K562 (cell line): ENCODE measurements around the gene SMOC2. TPM values are rescaled to one million over a fixed set of nuclear protein-coding genes. Genes with fewer than 3 reads are reported as not detected.
A peak's percentile ranks its signal among the peaks of the same experiment; 100 is the strongest.

Source experiments
- ATAC-seq: fragments of 200-7000 bp; cut with Tn5 transposase; 3 replicates; pipeline ENCODE4 v1.9.1; 2020; ENCODE audit warnings: moderate library complexity
- BruUV-seq: library from RNA; stranded (reverse); fragments of 400-500 nt; replicated peaks from 2 replicates; lab custom pipeline; 2021; lab: Mats Ljungman, UMichigan
- CTCF ChIA-PET: fragments of 300-600 bp; formaldehyde crosslinking; extraction: SDS; loops from one replicate; lab custom pipeline; 2021; ENCODE audit warnings: low intra/inter-chr PET ratio; lab: Yijun Ruan, JAX
- POLR2A ChIA-PET: fragments of 300-600, 350-650 bp; sonication (Branson Sonifier 250); formaldehyde crosslinking; extraction: SDS; loops from one replicate; lab custom pipeline; 2021; ENCODE audit warnings: antibody characterized with exemption, inconsistent platforms; lab: Yijun Ruan, JAX
- DNase-seq, 4 experiments: peaks; one replicate each; pipeline versions ENCODE4 v3.0.0 to v3.0.0-alpha.2; 2011 to 2018; ENCODE audit warnings: low spot score in 3 of 4, mixed read lengths in 3 of 4; ENCODE audit errors: extremely low read depth in 1 of 4
- FAIRE-seq: peaks from 2 replicates; lab custom pipeline; 2011; peaks lifted over from hg19 to GRCh38; lab: Jason Lieb, UNC
- H2AFZ ChIP-seq: 2 replicates; pipeline ENCODE4 v1.6.0; 2011; ENCODE audit warnings: low read depth, low read length, control low read depth, inconsistent platforms
- H3K27ac ChIP-seq: fragments of 200-600 bp; 3 replicates; pipeline ENCODE4 v1.8.0; 2011; ENCODE audit warnings: low read depth, mild to moderate bottlenecking, control low read depth, inconsistent platforms, low read length, moderate library complexity, mixed read lengths; ENCODE audit errors: extremely low read depth
- H3K27me3 ChIP-seq, 2 experiments: fragments of 300-600 bp in 1 of 2; 2 replicates in 1 of 2; 3 replicates in 1 of 2; pipeline versions ENCODE4 v1.6.0 to v1.8.0; 2011; ENCODE audit warnings: inconsistent platforms in 2 of 2, low read length in 2 of 2, mild to moderate bottlenecking in 1 of 2, mixed read lengths in 1 of 2, moderate library complexity in 1 of 2; ENCODE audit not compliant: control insufficient read depth in 2 of 2, insufficient read depth in 2 of 2
- H3K36me3 ChIP-seq: fragments of 300-600 bp; 3 replicates; pipeline ENCODE4 v1.8.0; 2011; ENCODE audit warnings: mild to moderate bottlenecking, low read length, inconsistent platforms; ENCODE audit not compliant: control insufficient read depth, insufficient read depth
- H3K4me1 ChIP-seq, 2 experiments: fragments of 200-600 bp in 1 of 2; replicated peaks in 1 of 2; 2 replicates in 1 of 2; 3 replicates in 1 of 2; pipeline versions ENCODE4 v1.5.1 to v1.8.0; 2011; ENCODE audit warnings: inconsistent platforms in 2 of 2, low read length in 2 of 2, mild to moderate bottlenecking in 1 of 2, mixed read lengths in 1 of 2, moderate library complexity in 1 of 2; ENCODE audit not compliant: control insufficient read depth in 2 of 2, insufficient read depth in 2 of 2
- H3K4me2 ChIP-seq: 2 replicates; pipeline ENCODE4 v1.6.1; 2011; ENCODE audit warnings: low read length, control low read depth, inconsistent platforms, mixed read lengths; ENCODE audit not compliant: insufficient read depth
- H3K4me3 ChIP-seq: fragments of 200-600 bp; sonication (generic), shearing (Covaris generic); 2 replicates; pipeline ENCODE4 v1.5.1; 2016; ENCODE audit warnings: control low read depth, inconsistent platforms
- H3K79me2 ChIP-seq: fragments of 200-600 bp; 3 replicates; pipeline ENCODE4 v1.8.0; 2011; ENCODE audit warnings: low read length, inconsistent platforms; ENCODE audit not compliant: control insufficient read depth, insufficient read depth
- H3K9ac ChIP-seq, 2 experiments: 2 replicates each; pipeline versions ENCODE4 v1.6.0 to v1.6.1; 2011; ENCODE audit warnings: low read depth in 2 of 2, low read length in 2 of 2, control low read depth in 1 of 2, inconsistent platforms in 1 of 2, mild to moderate bottlenecking in 1 of 2, mixed read lengths in 1 of 2; ENCODE audit not compliant: insufficient read depth in 1 of 2
- H3K9me1 ChIP-seq: one replicate; pipeline ENCODE4 v1.6.0; 2011; ENCODE audit warnings: inconsistent platforms, mild to moderate bottlenecking, low read length, moderate library complexity; ENCODE audit not compliant: control insufficient read depth, insufficient read depth
- H3K9me3 ChIP-seq: replicated peaks from 2 replicates; pipeline ENCODE4 v1.5.1; 2011; ENCODE audit warnings: low read depth, low read length, inconsistent platforms; ENCODE audit not compliant: control insufficient read depth, insufficient read depth
- H4K20me1 ChIP-seq: replicated peaks from 2 replicates; pipeline ENCODE4 v1.6.1; 2011; ENCODE audit warnings: low read length, inconsistent platforms, mixed read lengths; ENCODE audit not compliant: control insufficient read depth, insufficient read depth
- DDX20 ChIP-seq: fragments of 450-650 bp; IDR thresholded peaks from 2 replicates; pipeline ENCODE4 v1.6.1; 2016; ENCODE audit warnings: missing genetic modification characterization, low read depth, mild to moderate bottlenecking, missing compliant biosample characterization, moderate library complexity
- MEIS2 ChIP-seq: fragments of 450-650 bp; IDR thresholded peaks from 2 replicates; pipeline ENCODE4 v1.6.1; 2014; ENCODE audit warnings: mild to moderate bottlenecking; ENCODE audit not compliant: partially characterized antibody
- WGBS: fragments of 100-300 bp; shearing (Covaris generic); methylation state at CpG from one replicate; pipeline ENCODE4 v1.1.6; 2016; ENCODE audit warnings: low coverage, mixed read lengths; ENCODE audit not compliant: insufficient coverage; ENCODE audit errors: missing lambda C conversion rate; 5-methylcytosine and 5-hydroxymethylcytosine counted together
- in situ Hi-C: fragments of 300-500 bp; cut with MboI; formaldehyde crosslinking; loops from 4 replicates; pipeline ENCODE4 v1.15.0; 2018; ENCODE audit warnings: inconsistent platforms, mixed read lengths
- intact Hi-C: fragments of 100-400 bp; cut with micrococcal nuclease; formaldehyde crosslinking; loops from 2 replicates; pipeline ENCODE4 v1.14.2; 2022
- polyA plus RNA-seq, 8 experiments: library from polyadenylated mRNA; depleted of rRNA in 4 of 8; stranded (reverse) in 5 of 8; unstranded in 3 of 8; fragments of >200 nt; fragmentation: Nextera tagmentation in 2 of 8; fragmentation: Illumina TruSeq in 1 of 8; extraction: Ambion mirVana in 2 of 8; extraction: Trizol in 1 of 8; gene quantifications; 2 replicates each; pipeline versions ENCODE4 v1.2.1 to v1.2.3, GENCODE V29; 2011 to 2014; ENCODE audit warnings: inconsistent platforms in 1 of 8, missing spikeins in 1 of 8
- total RNA-seq, 7 experiments: library from RNA; depleted of rRNA in 6 of 7; stranded (reverse); fragments of >200 nt in 6 of 7; fragmentation: Illumina TruSeq in 2 of 7; extraction: Trizol in 2 of 7; gene quantifications; 2 replicates each; pipeline versions ENCODE4 v1.2.1 to v1.2.3, GENCODE V29; 2011 to 2021; ENCODE audit warnings: low replicate concordance in 1 of 7
- TF ChIP-seq, protein P1 (sequence below), 2 experiments: IDR thresholded peaks in 1 of 2; conservative IDR thresholded peaks in 1 of 2; 2 replicates each; pipeline ENCODE4 v1.6.1; 2016; ENCODE audit warnings: low read depth in 2 of 2, mild to moderate bottlenecking in 1 of 2, missing compliant biosample characterization in 1 of 2, missing genetic modification characterization in 1 of 2, moderate library complexity in 1 of 2
- TF ChIP-seq, protein P2 (sequence below): fragments of 450-650 bp; IDR thresholded peaks from 2 replicates; pipeline ENCODE4 v1.6.1; 2016
- TF ChIP-seq, protein P3 (sequence below): sonication (generic); formaldehyde crosslinking; IDR thresholded peaks from 2 replicates; pipeline ENCODE4 v1.8.1; 2023; ENCODE audit warnings: missing genetic modification reagents, mild to moderate bottlenecking, borderline replicate concordance

The SMOC2 gene
- total and polyA plus RNA-seq, 9 of the 15 experiments (the other 6 are each of a cell fraction or from before 2014, with no cell fraction given): 0.45 to 2.3 (median 1.1) TPM

DNA sequence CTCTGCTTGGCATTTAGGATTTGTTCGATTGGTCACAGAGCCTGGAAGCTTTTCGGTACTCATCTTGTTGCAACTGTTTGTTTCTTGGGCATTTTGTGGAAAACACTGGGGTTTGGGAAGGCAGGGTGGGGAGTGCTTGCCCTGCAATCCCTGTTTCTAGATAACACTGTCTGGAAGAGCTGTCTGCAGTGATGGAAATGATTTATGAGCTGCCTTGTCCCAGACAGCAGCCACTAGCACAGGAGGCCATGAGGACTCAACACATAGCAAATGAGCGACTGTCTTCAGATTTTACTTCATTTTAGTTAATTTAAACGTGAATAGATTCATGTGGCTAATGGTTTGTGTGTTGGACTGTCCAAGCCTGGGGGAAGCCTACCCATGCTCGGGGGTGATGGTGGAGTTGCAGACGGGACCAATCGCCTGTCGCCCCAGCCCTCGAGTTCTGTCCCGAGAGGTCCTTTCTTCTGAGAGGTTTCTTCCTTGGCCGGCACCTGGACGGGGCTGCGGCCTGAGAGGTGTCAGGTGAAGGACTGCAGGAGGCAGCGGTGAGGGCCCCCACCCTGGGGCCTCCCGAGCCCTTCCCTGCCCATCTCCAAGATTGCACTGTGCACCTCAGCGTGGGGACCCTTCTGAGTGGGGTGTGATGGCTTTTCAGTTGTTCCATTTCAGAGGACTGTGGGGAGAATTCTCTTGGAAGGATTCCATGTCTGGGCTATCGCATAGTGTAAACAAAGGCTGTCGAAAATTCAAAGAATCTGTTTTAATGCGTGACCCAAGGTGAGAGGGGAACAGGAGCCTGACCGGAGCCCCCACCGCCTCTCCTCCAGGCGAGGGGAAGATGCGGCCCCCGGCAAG, 55.4 kb downstream of the SMOC2 start:
- Histone ChIP-seq H3K4me2 (no peak overlapping the region), H3K9ac (no peak overlapping the region), H4K20me1 (peaks cover 11% of the 10 kb centered on the region; the same call in 1 of the 2 replicates), H3K9me1 (no peaks in the 10 kb centered on the region), H3K9me3 (no peaks in the 10 kb centered on the region), H3K79me2 (no peaks in the 10 kb centered on the region), H3K27ac (no peak overlapping the region), H3K27me3 (peaks cover 3 to 30% of the 10 kb centered on the region in 2 experiments; a peak in 3 of 5 replicates), H3K36me3 (no peaks in the 10 kb centered on the region), H3K4me1 (peaks cover 0 to 13% of the 10 kb centered on the region in 2 experiments; a peak in 1 of 5 replicates), H2AFZ (no peak overlapping the region), H3K4me3 (no peak overlapping the region)
- in situ Hi-C loops (no loop called here), intact Hi-C loops (no loop called here)
- ChIA-PET POLR2A (interaction anchor here (0.6 kb wide), 2 partner anchors 9 to 30 kb away, joined by 4 read pairs; no protein-coding TSS in a partner anchor), CTCF (no interaction called here)
- ATAC-seq (no peak), FAIRE-seq (no peak), DNase-seq (peak in 1 of 4 experiments; percentile 4)
- WGBS: 9% methylated on average over 22 of the region's 24 CpGs
- no TSS peak for BruUV-seq
- TF ChIP-seq, protein P1, sequence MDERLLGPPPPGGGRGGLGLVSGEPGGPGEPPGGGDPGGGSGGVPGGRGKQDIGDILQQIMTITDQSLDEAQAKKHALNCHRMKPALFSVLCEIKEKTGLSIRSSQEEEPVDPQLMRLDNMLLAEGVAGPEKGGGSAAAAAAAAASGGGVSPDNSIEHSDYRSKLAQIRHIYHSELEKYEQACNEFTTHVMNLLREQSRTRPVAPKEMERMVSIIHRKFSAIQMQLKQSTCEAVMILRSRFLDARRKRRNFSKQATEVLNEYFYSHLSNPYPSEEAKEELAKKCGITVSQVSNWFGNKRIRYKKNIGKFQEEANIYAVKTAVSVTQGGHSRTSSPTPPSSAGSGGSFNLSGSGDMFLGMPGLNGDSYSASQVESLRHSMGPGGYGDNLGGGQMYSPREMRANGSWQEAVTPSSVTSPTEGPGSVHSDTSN (CRISPR knock-in tag; IDR thresholded peaks at IDR 0.05; ENCODE audit: low read depth): no peak
- TF ChIP-seq, protein P1 (tag; conservative IDR thresholded peaks at IDR 0.05; ENCODE audit: low read depth): peak; percentile 80
- TF ChIP-seq MEIS2 (peak; percentile 81), DDX20 (tag) (no peak)
- TF ChIP-seq, protein P2, sequence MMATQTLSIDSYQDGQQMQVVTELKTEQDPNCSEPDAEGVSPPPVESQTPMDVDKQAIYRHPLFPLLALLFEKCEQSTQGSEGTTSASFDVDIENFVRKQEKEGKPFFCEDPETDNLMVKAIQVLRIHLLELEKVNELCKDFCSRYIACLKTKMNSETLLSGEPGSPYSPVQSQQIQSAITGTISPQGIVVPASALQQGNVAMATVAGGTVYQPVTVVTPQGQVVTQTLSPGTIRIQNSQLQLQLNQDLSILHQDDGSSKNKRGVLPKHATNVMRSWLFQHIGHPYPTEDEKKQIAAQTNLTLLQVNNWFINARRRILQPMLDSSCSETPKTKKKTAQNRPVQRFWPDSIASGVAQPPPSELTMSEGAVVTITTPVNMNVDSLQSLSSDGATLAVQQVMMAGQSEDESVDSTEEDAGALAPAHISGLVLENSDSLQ: peak; percentile 85
- TF ChIP-seq, protein P3, sequence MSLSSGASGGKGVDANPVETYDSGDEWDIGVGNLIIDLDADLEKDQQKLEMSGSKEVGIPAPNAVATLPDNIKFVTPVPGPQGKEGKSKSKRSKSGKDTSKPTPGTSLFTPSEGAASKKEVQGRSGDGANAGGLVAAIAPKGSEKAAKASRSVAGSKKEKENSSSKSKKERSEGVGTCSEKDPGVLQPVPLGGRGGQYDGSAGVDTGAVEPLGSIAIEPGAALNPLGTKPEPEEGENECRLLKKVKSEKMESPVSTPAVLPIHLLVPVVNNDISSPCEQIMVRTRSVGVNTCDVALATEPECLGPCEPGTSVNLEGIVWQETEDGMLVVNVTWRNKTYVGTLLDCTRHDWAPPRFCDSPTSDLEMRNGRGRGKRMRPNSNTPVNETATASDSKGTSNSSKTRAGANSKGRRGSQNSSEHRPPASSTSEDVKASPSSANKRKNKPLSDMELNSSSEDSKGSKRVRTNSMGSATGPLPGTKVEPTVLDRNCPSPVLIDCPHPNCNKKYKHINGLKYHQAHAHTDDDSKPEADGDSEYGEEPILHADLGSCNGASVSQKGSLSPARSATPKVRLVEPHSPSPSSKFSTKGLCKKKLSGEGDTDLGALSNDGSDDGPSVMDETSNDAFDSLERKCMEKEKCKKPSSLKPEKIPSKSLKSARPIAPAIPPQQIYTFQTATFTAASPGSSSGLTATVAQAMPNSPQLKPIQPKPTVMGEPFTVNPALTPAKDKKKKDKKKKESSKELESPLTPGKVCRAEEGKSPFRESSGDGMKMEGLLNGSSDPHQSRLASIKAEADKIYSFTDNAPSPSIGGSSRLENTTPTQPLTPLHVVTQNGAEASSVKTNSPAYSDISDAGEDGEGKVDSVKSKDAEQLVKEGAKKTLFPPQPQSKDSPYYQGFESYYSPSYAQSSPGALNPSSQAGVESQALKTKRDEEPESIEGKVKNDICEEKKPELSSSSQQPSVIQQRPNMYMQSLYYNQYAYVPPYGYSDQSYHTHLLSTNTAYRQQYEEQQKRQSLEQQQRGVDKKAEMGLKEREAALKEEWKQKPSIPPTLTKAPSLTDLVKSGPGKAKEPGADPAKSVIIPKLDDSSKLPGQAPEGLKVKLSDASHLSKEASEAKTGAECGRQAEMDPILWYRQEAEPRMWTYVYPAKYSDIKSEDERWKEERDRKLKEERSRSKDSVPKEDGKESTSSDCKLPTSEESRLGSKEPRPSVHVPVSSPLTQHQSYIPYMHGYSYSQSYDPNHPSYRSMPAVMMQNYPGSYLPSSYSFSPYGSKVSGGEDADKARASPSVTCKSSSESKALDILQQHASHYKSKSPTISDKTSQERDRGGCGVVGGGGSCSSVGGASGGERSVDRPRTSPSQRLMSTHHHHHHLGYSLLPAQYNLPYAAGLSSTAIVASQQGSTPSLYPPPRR (CRISPR knock-in tag): no peak
